ENCODE results near the gene CC2D1A.

DNA sequence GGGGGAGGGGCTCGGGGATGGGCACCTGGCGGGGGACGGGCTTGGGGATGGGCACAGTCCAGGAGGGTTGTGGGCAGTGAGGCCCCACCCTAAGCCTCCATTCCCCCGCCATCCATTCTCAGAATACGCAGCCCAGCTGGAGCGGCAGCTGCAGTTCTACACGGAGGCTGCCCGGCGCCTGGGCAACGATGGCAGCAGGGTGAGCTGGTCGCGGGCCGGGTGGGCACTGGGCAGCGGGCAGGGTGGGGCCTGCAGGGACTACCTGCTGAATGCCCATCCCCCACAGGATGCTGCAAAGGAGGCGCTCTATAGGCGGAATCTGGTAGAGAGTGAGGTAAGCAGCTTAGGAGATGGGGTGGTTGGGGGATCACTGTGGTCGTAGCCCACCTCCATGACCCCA lies 24.0 kb downstream of the CC2D1A start:
- TF ChIP-seq, protein P1, sequence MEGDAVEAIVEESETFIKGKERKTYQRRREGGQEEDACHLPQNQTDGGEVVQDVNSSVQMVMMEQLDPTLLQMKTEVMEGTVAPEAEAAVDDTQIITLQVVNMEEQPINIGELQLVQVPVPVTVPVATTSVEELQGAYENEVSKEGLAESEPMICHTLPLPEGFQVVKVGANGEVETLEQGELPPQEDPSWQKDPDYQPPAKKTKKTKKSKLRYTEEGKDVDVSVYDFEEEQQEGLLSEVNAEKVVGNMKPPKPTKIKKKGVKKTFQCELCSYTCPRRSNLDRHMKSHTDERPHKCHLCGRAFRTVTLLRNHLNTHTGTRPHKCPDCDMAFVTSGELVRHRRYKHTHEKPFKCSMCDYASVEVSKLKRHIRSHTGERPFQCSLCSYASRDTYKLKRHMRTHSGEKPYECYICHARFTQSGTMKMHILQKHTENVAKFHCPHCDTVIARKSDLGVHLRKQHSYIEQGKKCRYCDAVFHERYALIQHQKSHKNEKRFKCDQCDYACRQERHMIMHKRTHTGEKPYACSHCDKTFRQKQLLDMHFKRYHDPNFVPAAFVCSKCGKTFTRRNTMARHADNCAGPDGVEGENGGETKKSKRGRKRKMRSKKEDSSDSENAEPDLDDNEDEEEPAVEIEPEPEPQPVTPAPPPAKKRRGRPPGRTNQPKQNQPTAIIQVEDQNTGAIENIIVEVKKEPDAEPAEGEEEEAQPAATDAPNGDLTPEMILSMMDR (IDR thresholded peaks at IDR 0.05), result no peak
- TF ChIP-seq EZH2 (IDR thresholded peaks at IDR 0.05; ENCODE audit: borderline replicate concordance, insufficient read depth, low read depth, low read length, poor library complexity, severe bottlenecking), result no peak

All from B cell (primary cell).